ENCODE measurements around the gene ZNF318. TPM values are rescaled to one million over a fixed set of nuclear protein-coding genes. Genes with fewer than 3 reads are reported as not detected.

Gene ZNF318
- total RNA-seq, 1 experiment from 2014 or later = 24.3 TPM

GRCh38 chr6:43308101-43308989 lies 61.1 kb downstream of the ZNF318 start, which contains the start of gene CRIP3 (continued):
- TF ChIP-seq SMAD3 (CRISPR knock-in tag; IDR thresholded peaks at IDR 0.05; ENCODE audit: borderline replicate concordance) (no peak; the same call in 1 of the 2 replicates), ZNF512 (CRISPR knock-in tag; IDR thresholded peaks at IDR 0.05; ENCODE audit: borderline replicate concordance) (no peak), E2F4 (CRISPR knock-in tag; IDR thresholded peaks at IDR 0.05; ENCODE audit: borderline replicate concordance, low read depth) (no peak), ATF2 (CRISPR knock-in tag; IDR thresholded peaks at IDR 0.05; ENCODE audit: borderline replicate concordance, low read depth) (no peak), ARID4B (CRISPR knock-in tag; IDR thresholded peaks at IDR 0.05; ENCODE audit: borderline replicate concordance) (peak; percentile 67; the same call in 1 of the 2 replicates), NR3C1 (CRISPR knock-in tag; conservative IDR thresholded peaks at IDR 0.05; ENCODE audit: low read depth) (no peak), ZMAT4 (CRISPR knock-in tag; IDR thresholded peaks at IDR 0.05) (no peak), JUN (CRISPR knock-in tag; IDR thresholded peaks at IDR 0.05) (no peak), PREB (CRISPR knock-in tag; IDR thresholded peaks at IDR 0.05; ENCODE audit: borderline replicate concordance) (no peak), ZNF425 (CRISPR knock-in tag; conservative IDR thresholded peaks at IDR 0.05) (no peak), MXD4 (CRISPR knock-in tag; IDR thresholded peaks at IDR 0.05; ENCODE audit: borderline replicate concordance) (no peak), TP53 (CRISPR knock-in tag; IDR thresholded peaks at IDR 0.05) (no peak), AR (CRISPR knock-in tag; IDR thresholded peaks at IDR 0.05) (no peak), TEAD1 (CRISPR knock-in tag; IDR thresholded peaks at IDR 0.05) (no peak), ZBTB43 (CRISPR knock-in tag; IDR thresholded peaks at IDR 0.05) (0 out of 2 replicates have a peak, but pooled peaks have one; percentile 36), MAX (CRISPR knock-in tag; IDR thresholded peaks at IDR 0.05) (peak; percentile 93), SOX15 (CRISPR knock-in tag; IDR thresholded peaks at IDR 0.05) (no peak), NR2C2 (CRISPR knock-in tag; IDR thresholded peaks at IDR 0.05) (no peak)

All from WTC11 (cell line).